ENCODE data around the gene TOP1.

- TF ChIP-seq POLR2A (IDR thresholded peaks at IDR 0.05), result no peak
- no peak for TF ChIP-seq CTCF (IDR thresholded peaks at IDR 0.05)
Measured at GRCh38 chr20:41159547-41159946, 130.9 kb downstream of the TOP1 start.
